Motor neuron (in vitro differentiated cells): Measurements from ENCODE around the gene ZNF516. TPM values are rescaled to one million over a fixed set of nuclear protein-coding genes. Genes with fewer than 3 reads are reported as not detected.
A peak's percentile ranks its signal among the peaks of the same experiment; 100 is the strongest.

Experiments
- ATAC-seq, 8 experiments: fragments of 200-7000 bp; cut with Tn5 transposase; replicated peaks in 6 of 8; 2 replicates each; pipeline ENCODE4 v1.8.0; 2021; ENCODE audit warnings: mild to moderate bottlenecking in 8 of 8, moderate library complexity in 8 of 8
- H3K27ac ChIP-seq, 2 donors: fragments of 250-450 bp; sonication (Bioruptor Pico); 2 replicates each; pipeline ENCODE4 v1.9.0; 2021; ENCODE audit warnings: antibody characterized with exemption in 2 of 2, mild to moderate bottlenecking in 2 of 2, moderate library complexity in 1 of 2
- H3K4me1 ChIP-seq, 2 donors: fragments of 250-450 bp; sonication (Bioruptor Pico); replicated peaks in 1 of 2; 2 replicates each; pipeline ENCODE4 v1.6.1; 2021; ENCODE audit warnings: antibody characterized with exemption in 2 of 2, mild to moderate bottlenecking in 2 of 2, moderate library complexity in 1 of 2
- H3K4me3 ChIP-seq, 5 donors: fragments of 250-450 bp; sonication (Bioruptor Pico); 2 replicates each; pipeline ENCODE4 v1.9.0; 2021; ENCODE audit warnings: antibody characterized with exemption in 5 of 5, mild to moderate bottlenecking in 5 of 5, moderate library complexity in 4 of 5
- WGBS, 10 experiments: fragments of 450-650 bp; shearing (Covaris generic); methylation state at CpG; one replicate each; pipeline ENCODE4 v1.0.0; 2022; 5-methylcytosine and 5-hydroxymethylcytosine counted together
- in situ Hi-C, 9 experiments: fragments of 400-800 bp; cut with MboI; loops; one replicate each; pipeline ENCODE4 v1.15.0; 2021; ENCODE audit warnings: low sequenced_read_pairs in 9 of 9, low pct_unique_long_range_greater_than_20kb in 2 of 9; ENCODE audit not compliant: unreplicated experiment in 9 of 9
- total RNA-seq, 8 experiments: library from RNA; unstranded; fragments of 300-600 nt; gene quantifications; 2 replicates each; pipeline versions ENCODE4 v1.2.3 to v1.2.4, GENCODE V29; 2022

ZNF516 gene
- total RNA-seq, 8 experiments from 2014 or later = 13.0 to 64.2 (median 33.1) TPM

- Histone ChIP-seq H3K27ac (no peak overlapping the region), H3K4me3 (no peak overlapping the region), H3K4me1 (peaks cover 0 to 3% of the 10 kb centered on the region in 2 donors)
- 60 to 100% (median 90%) methylated on average over 2 to 11 of the region's 27 CpGs; no CpG with 5 or more reads in 3 of the 10 experiments for WGBS, 10 experiments
- no peak for ATAC-seq
- in situ Hi-C loops = loop anchor here in 5 of 9 experiments (25.0 kb wide), 2 partner anchors 310 to 335 kb away; no protein-coding TSS in a partner anchor
Observed at GRCh38 chr18:76376668-76377358, 118.2 kb downstream of the ZNF516 start.

- peaks cover 0 to 3% of the 10 kb centered on the region in 2 donors for H3K4me1 ChIP-seq
- WGBS, 10 experiments = 100% methylated on average over 1 of the region's 2 CpGs; no CpG with 5 or more reads in 8 of the 10 experiments
- no peak overlapping the region for H3K27ac ChIP-seq
- H3K4me3 ChIP-seq = no peak overlapping the region
- no peak for ATAC-seq
- in situ Hi-C loops = loop anchor here in 5 of 9 experiments (25.0 kb wide), 2 partner anchors 311 to 336 kb away; no protein-coding TSS in a partner anchor
Observed at GRCh38 chr18:76376225-76376624, 118.8 kb downstream of the ZNF516 start.

GRCh38 chr18:76374330-76375281 lies 120.4 kb downstream of the ZNF516 start:
- no peak overlapping the region for H3K4me3 ChIP-seq
- peaks cover 0 to 12% of the 10 kb centered on the region in 2 donors for H3K4me1 ChIP-seq
- ATAC-seq = no peak
- in situ Hi-C loops = loop anchor here in 7 of 9 experiments (25.0 kb wide), 4 partner anchors 313 to 1737 kb away; no protein-coding TSS in a partner anchor
- H3K27ac ChIP-seq = no peak overlapping the region
- 90 to 100% (median 97%) methylated on average over 1 to 11 of the region's 12 CpGs for WGBS, 10 experiments

DNA sequence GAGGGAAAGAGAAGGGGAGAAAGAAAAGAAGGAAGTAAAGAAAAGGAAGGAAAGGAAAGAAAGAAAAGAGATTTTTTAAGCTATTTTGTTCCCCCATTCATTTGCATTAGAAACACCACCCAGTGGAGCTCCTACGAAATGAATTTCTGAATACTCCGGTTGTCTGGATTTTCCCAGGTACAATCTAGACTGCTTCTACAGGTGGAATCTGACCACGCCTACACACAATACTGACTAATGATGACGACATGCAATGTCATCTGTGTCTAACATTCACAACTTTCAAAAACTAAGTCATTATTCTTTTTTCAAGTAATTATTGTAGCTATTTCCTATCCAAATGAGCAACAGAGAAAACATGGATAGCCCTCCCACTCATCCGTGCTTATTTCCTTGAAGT lies 121.7 kb downstream of the ZNF516 start:
- Histone ChIP-seq H3K4me1 (peaks cover 0 to 12% of the 10 kb centered on the region in 2 donors), H3K27ac (no peak overlapping the region), H3K4me3 (no peak overlapping the region)
- peak in 1 of 8 experiments; percentile 33 for ATAC-seq
- in situ Hi-C loops = loop anchor here in 2 of 9 experiments (25.0 kb wide), 2 partner anchors 1711 to 1736 kb away; no protein-coding TSS in a partner anchor
- WGBS, 10 experiments = 72 to 94% (median 83%) methylated on average over 2 to 5 of the region's 5 CpGs; no CpG with 5 or more reads in 3 of the 10 experiments

- Histone ChIP-seq H3K4me3 (no peak overlapping the region), H3K27ac (peak overlapping the region in 1 of 2 donors; percentile 72), H3K4me1 (peaks cover 0 to 12% of the 10 kb centered on the region in 2 donors)
- in situ Hi-C loops = loop anchor here in 2 of 9 experiments (25.0 kb wide), 2 partner anchors 1709 to 1734 kb away; no protein-coding TSS in a partner anchor
- ATAC-seq = peak in 5 of 8 experiments; percentile 35 to 63 (median 43)
- 80 to 100% (median 95%) methylated on average over 1 to 16 of the region's 43 CpGs; no CpG with 5 or more reads in 1 of the 10 experiments for WGBS, 10 experiments
Observed at GRCh38 chr18:76371301-76372203, 123.5 kb downstream of the ZNF516 start.

GRCh38 chr18:76370686-76371085 lies 124.4 kb downstream of the ZNF516 start:
- 80 to 100% (median 96%) methylated on average over 1 to 9 of the region's 10 CpGs; no CpG with 5 or more reads in 4 of the 10 experiments for WGBS, 10 experiments
- Histone ChIP-seq H3K27ac (peak overlapping the region in 1 of 2 donors; percentile 72), H3K4me3 (no peak overlapping the region), H3K4me1 (peaks cover 0 to 12% of the 10 kb centered on the region in 2 donors)
- peak in 5 of 8 experiments; percentile 50 to 90 (median 77) for ATAC-seq
- in situ Hi-C loops = loop anchor here in 2 of 9 experiments (25.0 kb wide), 2 partner anchors 1708 to 1733 kb away; no protein-coding TSS in a partner anchor

DNA sequence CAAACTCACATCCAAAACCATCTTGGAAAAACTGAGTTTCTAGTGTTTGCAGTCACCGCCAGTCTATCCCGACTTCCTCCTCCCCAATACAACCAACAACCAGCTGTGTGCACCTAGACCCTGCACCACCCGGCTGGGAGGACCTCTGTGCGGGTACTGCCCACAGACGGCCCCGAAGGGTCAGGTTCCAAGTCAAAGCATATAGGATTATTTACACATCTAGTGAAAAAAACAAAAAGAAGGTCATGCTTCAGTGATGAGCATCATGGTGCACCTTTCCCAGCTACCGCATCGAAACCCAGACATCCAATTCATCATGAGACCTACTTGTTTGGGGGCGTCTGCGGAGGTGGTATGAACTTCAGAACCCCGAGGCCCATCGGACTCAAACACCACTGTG lies 124.8 kb downstream of the ZNF516 start:
- Histone ChIP-seq H3K27ac (peak overlapping the region in 1 of 2 donors; percentile 72), H3K4me1 (peaks cover 0 to 12% of the 10 kb centered on the region in 2 donors), H3K4me3 (no peak overlapping the region)
- 60 to 100% (median 100%) methylated on average over 1 to 9 of the region's 12 CpGs; no CpG with 5 or more reads in 5 of the 10 experiments for WGBS, 10 experiments
- in situ Hi-C loops = loop anchor here in 2 of 9 experiments (25.0 kb wide), 2 partner anchors 1708 to 1733 kb away; no protein-coding TSS in a partner anchor
- ATAC-seq = no peak

GRCh38 chr18:76369791-76370190 lies 125.3 kb downstream of the ZNF516 start:
- H3K4me3 ChIP-seq = no peak overlapping the region
- in situ Hi-C loops = loop anchor here in 2 of 9 experiments (25.0 kb wide), 2 partner anchors 1707 to 1732 kb away; no protein-coding TSS in a partner anchor
- H3K4me1 ChIP-seq = peaks cover 0 to 12% of the 10 kb centered on the region in 2 donors
- H3K27ac ChIP-seq = no peak overlapping the region
- ATAC-seq = no peak
- WGBS, 10 experiments = 81 to 100% (median 95%) methylated on average over 2 to 10 of the region's 11 CpGs; no CpG with 5 or more reads in 4 of the 10 experiments

DNA sequence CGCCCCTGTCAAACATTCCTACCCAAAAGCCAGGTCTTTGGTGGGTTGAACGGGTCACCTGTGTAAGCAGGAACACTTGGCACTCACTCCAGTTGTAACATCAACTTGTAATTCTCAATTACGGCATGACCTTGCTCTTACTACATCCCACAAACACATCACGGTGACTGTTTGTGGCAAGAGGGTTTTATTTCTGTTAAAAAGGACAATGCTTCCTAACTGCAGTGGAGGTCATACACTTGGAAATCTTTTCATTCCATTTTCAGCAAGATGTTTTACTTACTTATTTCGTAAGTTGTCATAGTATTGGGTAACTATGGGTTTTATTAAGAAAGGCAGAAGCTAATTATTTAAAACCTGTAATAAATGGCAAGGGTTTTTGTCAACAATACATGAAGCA lies 126.1 kb downstream of the ZNF516 start:
- WGBS, 10 experiments = 84 to 100% (median 93%) methylated on average over 2 to 5 of the region's 5 CpGs; no CpG with 5 or more reads in 1 of the 10 experiments
- in situ Hi-C loops = loop anchor here in 2 of 9 experiments (25.0 kb wide), 2 partner anchors 1707 to 1732 kb away; no protein-coding TSS in a partner anchor
- ATAC-seq = no peak
- H3K27ac ChIP-seq = no peak overlapping the region
- H3K4me3 ChIP-seq = no peak overlapping the region
- peaks cover 0 to 12% of the 10 kb centered on the region in 2 donors for H3K4me1 ChIP-seq

- whole genome bisulfite sequencing, 10 experiments = 50 to 86% (median 81%) methylated on average over 1 to 3 of the region's 3 CpGs; no CpG with 5 or more reads in 2 of the 10 experiments
- Histone ChIP-seq H3K27ac (no peak overlapping the region), H3K4me1 (peaks cover 2 to 14% of the 10 kb centered on the region in 2 donors), H3K4me3 (no peak overlapping the region)
- in situ Hi-C loops = loop anchor here in 2 of 9 experiments (25.0 kb wide), 2 partner anchors 1706 to 1731 kb away; no protein-coding TSS in a partner anchor
- no peak for ATAC-seq
Observed at GRCh38 chr18:76368271-76368670, 126.8 kb downstream of the ZNF516 start.
